OCI-LY1 (cell line): ENCODE measurements around the gene CELSR2.

Source experiments
- H2AFZ ChIP-seq: fragments of 200-600 bp; sonication (generic), shearing (Covaris generic); 2 replicates; pipeline ENCODE4 v1.6.0; 2014; ENCODE audit warnings: antibody characterized with exemption, mild to moderate bottlenecking, low read length
- H3F3A ChIP-seq: fragments of 200-600 bp; sonication (generic), shearing (Covaris generic); 2 replicates; pipeline ENCODE4 v1.6.0; 2014; ENCODE audit warnings: mild to moderate bottlenecking, antibody characterized with exemption, low read length, moderate library complexity; ENCODE audit not compliant: insufficient read depth
- H3K27ac ChIP-seq: fragments of 200-600 bp; sonication (generic); 2 replicates; pipeline ENCODE4 v1.5.1; 2014; ENCODE audit warnings: low read length, mixed run types, mild to moderate bottlenecking, low read depth; ENCODE audit not compliant: poor library complexity, severe bottlenecking
- H3K27me3 ChIP-seq: fragments of 200-600 bp; sonication (generic); 2 replicates; pipeline ENCODE4 v1.6.0; 2014; ENCODE audit warnings: antibody characterized with exemption, mild to moderate bottlenecking, low read length, moderate library complexity; ENCODE audit not compliant: insufficient read depth
- H3K36me3 ChIP-seq: fragments of 200-600 bp; sonication (generic); 2 replicates; pipeline ENCODE4 v1.6.1; 2014; ENCODE audit warnings: mild to moderate bottlenecking, antibody characterized with exemption, low read length, moderate library complexity, mixed read lengths; ENCODE audit not compliant: insufficient read depth
- H3K4me1 ChIP-seq: fragments of 200-600 bp; sonication (generic); 2 replicates; pipeline ENCODE4 v1.5.1; 2014; ENCODE audit warnings: mild to moderate bottlenecking, low read length, moderate library complexity; ENCODE audit not compliant: insufficient read depth, severe bottlenecking
- H3K4me2 ChIP-seq: fragments of 200-600 bp; sonication (generic), shearing (Covaris generic); 2 replicates; pipeline ENCODE4 v1.6.1; 2014; ENCODE audit warnings: low read length
- H3K4me3 ChIP-seq: fragments of 200-600 bp; sonication (generic); 2 replicates; pipeline ENCODE4 v1.5.1; 2014; ENCODE audit warnings: low read length, low read depth, mild to moderate bottlenecking, mixed read lengths; ENCODE audit not compliant: poor library complexity, severe bottlenecking
- H3K79me2 ChIP-seq: fragments of 200-600 bp; shearing (Covaris generic); 2 replicates; pipeline ENCODE4 v1.6.1; 2016; ENCODE audit warnings: mixed run types, low read length, mixed read lengths; ENCODE audit not compliant: insufficient read depth
- H3K9ac ChIP-seq: fragments of 200-600 bp; sonication (generic), shearing (Covaris generic); 2 replicates; pipeline ENCODE4 v1.6.1; 2014; ENCODE audit warnings: mild to moderate bottlenecking, low read length, mixed read lengths
- H3K9me2 ChIP-seq: fragments of 200-600 bp; sonication (generic), shearing (Covaris generic); 2 replicates; pipeline ENCODE4 v1.6.1; 2014; ENCODE audit warnings: low read depth, mild to moderate bottlenecking, low read length, mixed read lengths
- H3K9me3 ChIP-seq: fragments of 200-600 bp; shearing (Covaris generic); 2 replicates; pipeline ENCODE4 v1.6.1; 2014; ENCODE audit warnings: low read length, mixed read lengths
- H4K20me1 ChIP-seq: fragments of 200-600 bp; sonication (generic), shearing (Covaris generic); 2 replicates; pipeline ENCODE4 v1.6.0; 2016; ENCODE audit warnings: mild to moderate bottlenecking, low read length; ENCODE audit not compliant: insufficient read depth
- CTCF ChIP-seq: fragments of 200-600 bp; sonication (generic), shearing (Covaris generic); IDR thresholded peaks from 2 replicates; pipeline ENCODE4 v1.5.1; 2017; ENCODE audit warnings: mild to moderate bottlenecking, antibody characterized with exemption, low read length, moderate library complexity, mixed read lengths
- EZH2 ChIP-seq: fragments of 200-600 bp; sonication (generic), shearing (Covaris generic); IDR thresholded peaks from 2 replicates; pipeline ENCODE4 v1.8.0; 2017; ENCODE audit warnings: borderline replicate concordance, mixed run types, mild to moderate bottlenecking, antibody characterized with exemption, low read length, moderate library complexity, mixed read lengths

Gene CELSR2

GRCh38 chr1:109306832-109307273 lies 57.5 kb downstream of the CELSR2 start, which contains the start of gene MYBPHL:
Gene MYBPHL, minus strand, starts transcription at chr1:109307011. Its CDS starts 20 bp downstream, at chr1:109306991.
- Histone ChIP-seq H4K20me1 (no peaks in the 10 kb centered on the region), H3K79me2 (no peaks in the 10 kb centered on the region), H3K9me2 (no peaks in the 10 kb centered on the region), H3K36me3 (no peaks in the 10 kb centered on the region), H3K27ac (no peak within 1 kb of the TSS), H3K9ac (no peak within 1 kb of the TSS), H3K27me3 (no peaks in the 10 kb centered on the region; the same call in 1 of the 2 replicates), H3F3A (no peaks in the 10 kb centered on the region), H3K4me1 (peaks cover 8% of the 10 kb centered on the region), H3K4me2 (no peak within 1 kb of the TSS), H3K4me3 (no peak within 1 kb of the TSS), H3K9me3 (no peaks in the 10 kb centered on the region), H2AFZ (no peak within 1 kb of the TSS)
- no peak for TF ChIP-seq CTCF
- TF ChIP-seq EZH2: no peak

GRCh38 chr1:109307274-109308021 lies 58.1 kb downstream of the CELSR2 start:
- H3K9me3 ChIP-seq: no peaks in the 10 kb centered on the region
- H3K27ac ChIP-seq: no peak overlapping the region
- H3F3A ChIP-seq: no peaks in the 10 kb centered on the region
- H3K9me2 ChIP-seq: no peaks in the 10 kb centered on the region
- no peaks in the 10 kb centered on the region for H4K20me1 ChIP-seq
- no peaks in the 10 kb centered on the region; the same call in 1 of the 2 replicates for H3K27me3 ChIP-seq
- no peak overlapping the region for H3K9ac ChIP-seq
- TF ChIP-seq EZH2: no peak
- TF ChIP-seq CTCF: no peak
- no peak overlapping the region for H3K4me2 ChIP-seq
- no peak overlapping the region for H2AFZ ChIP-seq
- H3K36me3 ChIP-seq: no peaks in the 10 kb centered on the region
- H3K4me1 ChIP-seq: peaks cover 8% of the 10 kb centered on the region
- no peak overlapping the region for H3K4me3 ChIP-seq
- H3K79me2 ChIP-seq: no peaks in the 10 kb centered on the region

- H3K4me2 ChIP-seq: no peak overlapping the region
- no peak overlapping the region for H3K9ac ChIP-seq
- H3K9me2 ChIP-seq: no peaks in the 10 kb centered on the region
- H2AFZ ChIP-seq: no peak overlapping the region
- H3K4me3 ChIP-seq: no peak overlapping the region
- no peaks in the 10 kb centered on the region for H3K36me3 ChIP-seq
- no peak for TF ChIP-seq CTCF
- TF ChIP-seq EZH2: no peak
- peaks cover 8% of the 10 kb centered on the region for H3K4me1 ChIP-seq
- H3K9me3 ChIP-seq: no peaks in the 10 kb centered on the region
- no peaks in the 10 kb centered on the region for H3K79me2 ChIP-seq
- H3K27ac ChIP-seq: no peak overlapping the region
- H4K20me1 ChIP-seq: no peaks in the 10 kb centered on the region
- no peaks in the 10 kb centered on the region for H3F3A ChIP-seq
- no peaks in the 10 kb centered on the region; the same call in 1 of the 2 replicates for H3K27me3 ChIP-seq
Measured at GRCh38 chr1:109309347-109309746, 60.0 kb downstream of the CELSR2 start.
